GM21576 (cell line): ENCODE results near the gene TRIM47.

ENCODE experiments used
- ATAC-seq: cut with Tn5 transposase; IDR thresholded peaks from one replicate; pipeline ENCODE4 v1.9.1; 2021; ENCODE audit warnings: mild to moderate bottlenecking, moderate library complexity; ENCODE audit not compliant: unreplicated experiment

TRIM47 gene

DNA sequence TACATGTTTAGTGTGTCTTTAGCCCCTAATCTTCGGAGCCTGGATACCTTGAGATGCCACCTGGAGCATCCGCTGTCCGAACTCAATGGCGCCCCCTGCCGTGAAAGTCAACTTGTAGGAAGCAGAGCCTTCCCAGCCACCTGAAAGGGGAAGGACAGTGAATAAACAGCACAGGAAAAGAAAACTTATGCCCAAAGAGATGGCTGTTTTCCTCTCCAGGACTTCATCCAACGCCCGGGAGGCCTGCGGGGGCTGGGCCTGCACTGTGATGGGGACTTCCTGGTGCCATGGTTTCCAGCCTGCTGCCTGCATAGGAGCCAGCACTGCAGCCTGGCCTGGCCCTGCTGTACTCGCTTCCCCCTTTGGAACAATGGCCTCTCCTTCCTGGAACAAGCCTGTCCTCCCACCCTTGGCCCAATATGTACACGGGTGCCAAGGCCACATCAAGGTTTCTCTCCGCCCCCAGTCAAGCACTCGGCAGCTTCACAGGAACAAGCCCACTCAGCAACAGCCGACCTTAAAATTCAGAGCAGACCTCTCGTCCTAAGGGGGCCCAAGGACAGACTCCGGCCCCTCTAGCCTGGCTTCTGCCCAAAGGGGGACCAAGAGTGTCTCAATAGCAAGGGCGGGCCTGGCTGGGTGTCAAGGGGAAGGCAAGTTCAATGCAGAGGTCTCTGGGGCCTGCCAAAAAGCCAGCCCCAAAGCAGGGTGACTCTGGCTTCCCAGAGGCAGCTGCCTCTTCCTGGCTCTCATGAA lies 29.7 kb downstream of the TRIM47 start:
- no peak for ATAC-seq

DNA sequence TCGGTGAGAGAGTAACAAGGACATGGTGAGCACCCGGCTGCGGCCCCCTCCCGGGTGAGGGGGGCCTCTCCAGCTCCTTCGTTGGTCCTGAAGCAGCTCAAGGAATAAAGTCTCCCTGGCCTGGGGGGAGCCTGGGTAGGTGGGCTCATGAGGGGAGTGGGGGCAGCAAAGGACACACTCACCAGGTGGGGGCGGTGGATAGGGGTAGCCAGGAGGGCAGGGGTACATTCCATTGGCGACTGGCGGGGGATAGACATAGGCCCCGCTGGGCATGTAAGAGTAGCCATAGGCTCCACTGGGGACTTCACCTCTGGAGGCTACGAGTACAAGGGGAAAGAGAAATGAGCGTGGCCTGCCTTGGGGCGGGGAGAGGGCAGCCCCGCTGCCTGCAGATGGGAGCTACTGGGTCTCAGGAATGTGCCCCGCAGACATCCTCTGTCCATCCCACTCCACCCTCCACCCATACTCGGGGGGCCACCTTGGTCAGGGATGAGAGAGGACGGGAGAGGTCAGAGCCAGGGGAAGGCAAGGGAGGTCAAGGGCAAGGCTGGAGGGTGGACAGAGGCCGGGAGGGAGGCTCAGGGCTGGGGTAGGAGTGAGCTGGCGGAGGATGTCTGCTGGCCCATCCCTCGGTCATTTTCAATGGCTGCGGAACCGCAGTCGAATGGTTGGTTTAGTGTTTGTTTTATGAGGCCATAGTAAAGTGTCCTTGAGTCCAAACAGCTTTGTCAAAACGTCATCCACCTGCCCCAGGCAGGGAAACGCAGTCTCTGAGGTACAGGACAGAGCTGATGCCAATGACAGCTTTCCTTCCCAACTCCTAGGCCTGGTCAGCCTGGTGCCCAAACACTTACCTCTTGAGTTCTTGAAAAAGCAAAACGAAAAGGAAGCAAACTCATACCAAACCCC lies 30.5 kb downstream of the TRIM47 start:
- ATAC-seq: no peak

DNA sequence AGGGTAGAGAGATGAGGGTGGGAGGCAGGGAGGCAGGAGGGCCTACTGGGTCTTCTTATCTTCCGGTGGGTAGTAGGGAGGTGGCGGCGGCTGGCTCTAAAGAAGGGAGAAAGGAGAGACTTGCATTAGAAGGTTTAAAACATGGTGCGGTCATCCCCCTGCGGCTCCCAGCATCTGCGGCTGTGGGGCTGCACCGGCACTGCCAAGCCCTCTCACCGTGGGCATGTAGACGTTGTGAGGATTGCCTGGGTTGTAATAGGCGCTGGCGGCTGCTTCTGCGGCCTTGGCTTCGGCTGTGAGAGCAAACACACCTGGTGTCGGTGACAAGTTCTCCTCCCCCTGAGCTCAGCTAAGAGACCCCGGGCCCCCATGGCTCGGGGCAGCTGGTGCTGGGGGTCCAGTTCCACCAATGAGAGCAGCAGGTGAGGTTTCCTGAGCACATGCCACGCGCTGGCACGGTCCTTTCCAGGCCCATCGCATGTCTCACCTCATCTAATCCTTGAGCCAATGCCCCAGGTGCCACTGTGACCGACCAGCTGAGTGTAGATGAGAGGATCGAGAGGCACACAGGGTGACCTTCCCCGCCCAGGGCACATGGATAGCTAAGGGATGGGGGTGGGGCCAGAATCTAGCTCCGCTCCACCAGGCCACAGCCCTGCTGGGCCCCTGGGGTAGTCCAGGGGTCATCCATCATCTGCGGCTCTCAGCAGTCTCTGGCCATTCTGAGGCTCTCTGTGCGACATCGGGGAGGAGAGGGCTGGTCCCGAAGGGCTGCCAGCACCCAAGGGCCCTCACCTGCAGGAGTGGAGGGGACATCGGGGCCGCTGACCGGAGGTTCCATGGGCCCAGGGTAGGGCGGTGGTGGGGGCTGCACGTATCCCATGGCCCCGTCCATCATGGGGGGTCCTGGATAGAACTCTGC lies 31.4 kb downstream of the TRIM47 start:
- no peak for ATAC-seq

DNA sequence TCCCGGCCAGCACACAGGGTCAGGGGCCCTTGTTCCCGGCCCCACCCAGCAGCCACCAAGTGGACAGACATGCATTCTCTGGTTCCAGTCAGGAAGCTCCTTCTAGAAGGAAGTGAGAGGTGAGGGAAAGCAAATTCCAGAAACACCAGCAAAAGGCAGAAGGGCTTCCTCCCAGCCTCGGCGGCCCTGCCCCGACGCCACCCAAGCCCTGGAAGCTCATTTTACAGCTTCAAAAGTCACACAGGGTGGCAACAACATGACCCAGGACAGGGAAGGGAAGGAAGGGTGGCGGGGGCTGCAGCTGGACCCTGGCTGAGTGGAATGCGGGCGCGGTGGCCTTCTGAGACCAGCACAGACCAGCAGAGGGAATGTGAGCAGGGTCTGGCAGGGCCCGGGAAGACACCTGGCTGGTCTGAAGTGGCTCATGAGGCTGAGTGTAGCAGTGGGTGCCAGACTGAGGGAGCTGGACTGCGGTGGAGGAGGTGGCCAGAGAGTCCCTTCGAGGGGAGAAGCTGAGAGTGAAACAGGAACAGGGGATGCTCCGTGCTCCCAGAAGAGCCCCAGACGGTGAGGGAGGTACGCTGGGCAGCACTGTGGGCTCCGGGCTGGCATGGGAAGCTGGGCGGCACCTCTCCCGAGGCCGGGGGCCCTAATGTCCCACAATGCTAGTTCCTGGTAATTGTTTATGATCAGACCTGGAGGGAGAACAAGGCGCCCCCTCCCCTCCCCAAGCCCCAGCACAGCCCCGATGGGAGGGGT lies 32.3 kb downstream of the TRIM47 start:
- ATAC-seq: no peak

DNA sequence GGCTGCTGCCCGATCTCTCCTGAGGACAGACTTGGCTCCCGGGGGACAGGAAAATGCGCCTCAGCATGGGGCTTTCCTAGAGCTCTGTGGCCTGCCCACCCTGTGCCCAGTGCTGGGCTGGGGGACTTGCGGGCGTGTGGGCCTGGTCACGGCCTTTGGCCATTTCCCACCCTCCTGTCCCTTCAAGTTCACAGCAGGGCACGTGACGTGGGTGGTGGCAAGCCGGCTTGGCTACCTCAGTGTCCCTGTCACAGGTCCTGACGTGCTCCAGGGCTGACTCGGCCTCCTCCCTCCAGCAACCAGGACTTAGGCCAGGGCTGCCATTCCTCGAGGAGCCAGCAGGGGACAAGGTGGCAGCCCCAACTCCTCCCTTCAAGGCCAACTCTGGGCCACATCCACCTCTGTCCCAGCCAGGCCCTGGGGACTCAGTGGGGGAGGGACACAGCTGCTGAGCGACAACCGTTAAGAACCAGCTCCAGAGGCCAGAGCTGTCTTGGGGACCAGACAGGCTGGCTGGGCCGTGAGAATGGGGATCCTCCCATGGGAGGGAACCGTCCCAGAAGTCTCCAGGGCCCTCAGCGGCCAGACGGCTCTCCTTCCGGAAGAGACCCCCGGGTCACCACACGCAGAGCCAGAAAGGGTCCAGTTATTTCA lies 33.2 kb downstream of the TRIM47 start:
- ATAC-seq: peak; percentile 67

DNA sequence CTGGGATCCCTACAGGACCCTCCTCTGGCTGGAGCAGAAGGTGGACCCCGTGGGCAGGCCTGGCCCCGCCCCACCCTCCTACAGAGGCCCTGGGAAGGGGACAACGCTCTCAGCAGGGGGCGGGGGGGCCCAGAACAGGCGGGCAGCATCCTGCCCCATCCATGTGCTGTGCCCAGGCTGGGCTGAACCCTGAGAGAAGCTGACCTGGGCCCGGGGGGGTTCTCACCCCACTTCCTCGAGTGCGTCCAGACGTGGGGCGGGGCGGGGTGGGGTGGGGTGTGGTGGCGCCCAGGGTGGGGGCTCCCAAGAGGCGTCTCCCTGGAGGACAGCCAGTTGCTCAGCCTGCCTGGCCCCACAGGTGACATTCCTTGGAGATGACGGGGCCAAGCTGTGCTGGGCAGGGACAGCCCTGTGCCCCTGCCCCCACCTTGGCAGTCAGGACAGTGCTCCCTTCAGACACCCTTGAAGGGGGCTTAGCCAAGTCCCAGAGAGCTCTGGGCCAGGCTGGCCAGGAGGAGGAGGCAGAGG lies 33.8 kb downstream of the TRIM47 start:
- ATAC-seq: no peak

DNA sequence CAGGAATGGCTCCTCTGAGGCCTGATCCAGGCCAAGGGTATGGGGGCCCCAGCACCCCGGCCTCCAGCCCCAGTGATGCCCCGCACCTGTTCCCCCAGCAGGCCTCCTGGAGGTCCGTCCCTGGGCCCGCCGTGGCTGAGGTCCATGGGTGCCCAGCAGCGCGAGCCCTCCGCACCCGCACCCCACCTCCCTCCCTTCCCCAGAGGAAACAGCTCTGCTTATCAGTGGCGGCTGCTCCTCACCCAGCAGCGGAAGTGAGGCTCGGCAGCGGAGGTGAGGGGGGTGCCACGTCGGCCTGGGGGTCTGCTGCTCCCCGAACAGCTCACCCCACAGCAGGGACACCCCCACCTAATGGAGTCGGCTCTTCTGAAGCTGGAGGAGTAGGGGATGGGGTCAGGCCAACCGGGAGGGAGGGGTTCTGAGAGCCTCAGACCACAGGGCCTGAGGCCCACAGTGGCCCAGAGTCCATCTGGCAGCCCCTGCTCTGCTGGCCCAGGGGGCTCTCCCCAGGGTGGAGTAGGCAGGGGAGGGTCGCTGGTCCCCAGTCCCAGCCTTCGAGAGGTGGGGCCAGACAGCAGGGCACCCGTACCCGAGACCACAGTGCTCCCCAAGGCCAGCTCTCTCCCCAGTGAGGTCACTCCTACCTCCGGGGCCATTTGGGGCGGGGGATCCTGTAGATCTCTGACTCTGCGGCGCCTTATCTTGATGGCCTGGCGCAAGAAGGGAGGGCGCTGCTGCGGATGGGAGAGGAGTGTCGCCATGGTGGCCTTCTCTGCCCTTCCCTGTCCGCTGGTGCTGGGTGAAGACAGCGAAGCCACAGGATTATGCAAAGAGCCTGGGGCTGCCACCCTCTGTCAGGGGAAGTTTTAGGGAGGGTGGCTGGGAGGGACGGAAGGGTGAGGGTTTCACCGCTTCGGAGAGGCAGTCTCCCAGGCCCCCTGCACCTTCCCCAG lies 34.5 kb downstream of the TRIM47 start, which contains the start of gene UNC13D:
TSS of gene UNC13D (minus strand) at position 828 of the 953 bp plus-strand sequence. CDS start at position 761, 67 bp downstream.
- no peak for ATAC-seq

DNA sequence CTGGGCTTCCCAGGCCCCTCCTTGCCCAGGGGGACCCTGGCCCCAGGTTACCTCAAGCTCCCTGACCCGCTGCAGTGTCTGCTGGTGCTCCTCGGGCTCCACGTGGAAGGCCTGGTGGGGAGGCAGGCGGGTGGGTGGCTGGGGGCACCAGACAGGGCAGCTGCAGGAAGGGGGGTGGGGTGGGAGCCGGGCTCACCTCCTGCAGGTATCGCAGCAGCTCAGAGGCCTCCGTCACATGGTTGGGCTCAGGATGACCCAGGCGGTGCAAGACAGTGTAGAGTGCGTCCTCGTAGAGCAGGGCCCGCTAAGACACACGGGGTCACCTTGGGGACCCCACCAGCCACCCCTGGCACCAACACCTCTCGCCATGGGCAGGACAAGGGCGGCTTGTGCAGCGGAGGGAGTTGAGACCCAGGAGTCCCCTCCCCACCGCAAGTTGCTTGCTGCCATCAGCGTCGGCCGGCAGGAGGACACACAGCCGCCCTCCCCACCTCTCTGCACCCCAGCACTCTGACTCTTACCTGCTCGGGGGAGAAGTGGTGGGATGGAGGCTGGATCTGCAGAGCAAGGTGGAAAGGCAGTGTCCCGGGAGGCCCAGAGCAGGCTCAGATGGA lies 35.3 kb downstream of the TRIM47 start:
- ATAC-seq: no peak

DNA sequence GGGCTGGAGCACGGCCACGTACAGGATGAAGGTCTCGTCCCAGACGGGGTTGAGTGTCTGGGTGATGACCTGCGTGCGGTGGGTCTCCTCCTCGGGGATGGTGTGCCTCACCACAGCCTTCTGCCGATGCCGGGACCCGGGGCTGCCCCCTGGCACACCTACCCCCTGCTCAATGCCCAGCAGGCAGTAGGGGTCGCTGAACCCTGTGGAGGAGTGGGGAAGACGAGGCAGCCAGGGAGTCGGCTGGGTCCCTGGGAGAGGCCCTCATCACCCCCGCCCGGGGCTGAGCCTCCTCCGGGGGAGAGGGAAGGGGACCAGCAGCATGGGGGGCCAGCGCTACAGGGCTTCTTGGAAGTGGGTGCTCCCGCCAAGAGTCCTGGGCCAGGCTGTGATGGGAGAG lies 36.0 kb downstream of the TRIM47 start:
- no peak for ATAC-seq

DNA sequence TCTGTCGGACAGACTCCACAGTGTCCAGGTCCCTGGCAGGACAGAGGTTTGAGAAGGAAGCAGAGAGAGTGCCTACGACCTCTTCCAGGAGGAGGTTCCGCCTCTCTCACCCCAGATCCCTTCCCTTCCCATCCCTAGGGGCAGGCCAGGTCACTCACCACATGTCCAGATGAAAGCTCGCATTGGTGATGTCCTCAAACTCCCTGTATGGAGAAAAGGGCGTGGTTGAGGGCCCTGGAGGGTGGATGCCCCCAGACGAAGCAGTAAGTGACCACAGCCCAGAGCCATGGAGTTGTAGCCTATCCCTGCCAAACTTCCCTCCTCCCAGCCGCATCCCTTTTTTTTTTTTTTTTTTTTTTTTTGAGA lies 37.6 kb downstream of the TRIM47 start:
- ATAC-seq: no peak

DNA sequence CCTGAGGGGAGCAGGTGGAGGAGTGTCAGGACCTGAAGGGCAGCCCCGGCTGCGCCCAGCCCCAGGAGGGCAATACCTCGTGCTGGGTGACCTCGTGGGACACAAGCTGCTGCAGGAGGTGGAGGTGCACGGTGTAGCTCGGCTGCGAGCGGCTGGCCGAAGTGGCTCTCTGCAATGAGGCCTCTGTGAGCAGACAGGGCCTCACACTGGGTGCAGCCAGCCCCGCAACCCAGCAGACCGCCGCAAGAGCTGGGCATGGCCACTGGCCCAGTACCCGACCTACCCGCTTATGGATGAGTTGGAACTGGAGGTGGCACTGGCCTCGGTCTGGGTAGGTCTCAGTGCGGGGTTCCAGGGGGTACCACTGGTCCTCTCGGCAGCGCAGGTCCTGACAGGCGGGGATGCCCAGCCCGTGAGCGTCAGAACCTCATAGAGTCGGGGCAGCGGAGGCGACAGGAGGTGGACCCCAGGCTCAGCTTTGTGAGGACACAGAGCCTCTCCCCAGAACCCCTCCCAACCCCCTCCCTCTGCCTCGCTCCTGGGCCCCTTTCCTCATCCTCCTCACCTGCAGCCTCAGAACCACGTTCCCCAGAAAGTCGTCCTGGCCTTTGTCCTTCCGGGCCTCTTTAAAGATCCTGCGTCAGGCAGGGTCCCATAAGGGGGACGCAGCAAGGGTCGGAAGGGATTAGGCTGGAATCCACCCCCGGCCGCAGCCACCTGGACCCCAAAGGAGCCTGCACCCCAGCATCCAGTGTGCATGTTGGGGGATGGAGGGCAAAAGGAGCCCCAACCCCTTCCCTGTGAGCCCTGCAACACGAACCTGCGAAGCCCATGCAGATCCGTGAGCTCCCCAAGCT lies 38.2 kb downstream of the TRIM47 start:
- ATAC-seq: no peak

DNA sequence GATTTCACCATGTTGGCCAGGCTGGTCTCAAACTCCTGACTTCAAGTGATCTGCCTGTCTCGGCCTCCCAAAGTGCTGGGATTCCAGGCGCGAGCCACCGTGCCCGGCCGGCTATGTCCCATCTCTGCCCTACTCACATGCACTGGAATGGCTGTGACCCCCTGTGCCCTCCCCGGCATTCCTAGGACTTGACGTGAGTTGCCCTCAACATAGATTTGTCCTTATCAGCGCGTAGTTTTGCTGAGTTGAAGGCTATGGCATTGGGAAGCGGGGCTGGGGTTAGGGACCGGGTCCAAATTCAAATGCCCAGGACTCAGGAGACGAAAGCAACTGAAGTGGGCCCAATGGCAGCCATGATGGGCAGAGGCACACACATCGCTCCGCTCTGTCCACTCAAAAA lies 40.0 kb downstream of the TRIM47 start:
- ATAC-seq: no peak

DNA sequence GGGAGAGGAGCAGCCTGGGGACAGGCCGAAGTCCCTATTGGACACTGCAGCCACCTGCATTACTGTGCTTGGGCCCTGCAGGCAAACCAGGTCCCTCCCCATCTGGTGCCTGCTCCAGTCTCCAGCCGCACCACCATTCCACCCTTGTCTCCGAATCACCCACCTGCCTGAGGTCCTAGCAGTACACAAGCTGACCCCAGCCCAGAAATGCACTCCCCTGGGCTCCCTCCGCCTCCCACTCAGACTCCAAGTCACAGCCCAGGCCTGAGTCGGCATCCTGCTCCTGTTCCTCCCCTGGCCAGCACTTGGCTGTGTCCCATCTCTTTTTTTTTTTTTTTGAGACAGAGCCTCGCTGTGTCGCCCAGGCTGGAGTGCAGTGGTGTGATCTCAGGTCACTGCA lies 40.5 kb downstream of the TRIM47 start:
- ATAC-seq: no peak

DNA sequence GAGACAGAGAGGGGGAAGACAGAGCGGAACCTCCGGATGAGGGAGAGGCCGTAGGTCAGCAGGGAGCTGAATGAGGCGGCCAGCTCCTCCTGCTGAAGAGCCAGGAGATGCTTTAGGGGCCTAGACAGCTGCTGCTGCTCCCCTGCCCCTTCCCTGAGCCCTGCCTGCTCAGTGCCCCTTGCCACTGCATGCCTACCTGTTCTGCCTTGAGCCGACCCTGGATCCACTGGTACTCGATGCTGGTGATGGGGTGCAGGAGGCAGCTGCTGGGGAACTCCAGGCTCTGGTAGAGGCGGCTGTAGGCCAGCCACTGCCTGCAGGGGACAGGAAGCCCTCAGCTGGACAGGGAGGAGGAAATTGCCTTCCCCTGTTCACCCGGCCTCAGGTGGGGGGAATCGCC lies 41.8 kb downstream of the TRIM47 start:
- no peak for ATAC-seq

DNA sequence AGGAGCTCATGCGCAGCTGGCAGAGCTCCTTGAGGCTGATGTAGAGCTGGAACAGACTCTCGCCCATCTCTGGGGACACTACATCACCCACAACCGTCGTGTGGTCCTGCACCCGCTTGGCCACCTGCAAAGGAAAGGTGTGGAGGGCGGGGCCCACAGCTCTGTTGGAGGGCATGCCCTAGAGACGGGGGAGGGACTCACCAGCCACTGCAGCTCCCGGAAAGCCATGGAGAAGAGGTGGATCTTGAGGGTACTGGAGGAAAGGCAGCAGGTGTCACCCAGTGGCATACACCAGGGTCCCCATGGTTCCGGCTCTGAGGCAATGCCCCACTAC lies 42.8 kb downstream of the TRIM47 start:
- ATAC-seq: no peak

DNA sequence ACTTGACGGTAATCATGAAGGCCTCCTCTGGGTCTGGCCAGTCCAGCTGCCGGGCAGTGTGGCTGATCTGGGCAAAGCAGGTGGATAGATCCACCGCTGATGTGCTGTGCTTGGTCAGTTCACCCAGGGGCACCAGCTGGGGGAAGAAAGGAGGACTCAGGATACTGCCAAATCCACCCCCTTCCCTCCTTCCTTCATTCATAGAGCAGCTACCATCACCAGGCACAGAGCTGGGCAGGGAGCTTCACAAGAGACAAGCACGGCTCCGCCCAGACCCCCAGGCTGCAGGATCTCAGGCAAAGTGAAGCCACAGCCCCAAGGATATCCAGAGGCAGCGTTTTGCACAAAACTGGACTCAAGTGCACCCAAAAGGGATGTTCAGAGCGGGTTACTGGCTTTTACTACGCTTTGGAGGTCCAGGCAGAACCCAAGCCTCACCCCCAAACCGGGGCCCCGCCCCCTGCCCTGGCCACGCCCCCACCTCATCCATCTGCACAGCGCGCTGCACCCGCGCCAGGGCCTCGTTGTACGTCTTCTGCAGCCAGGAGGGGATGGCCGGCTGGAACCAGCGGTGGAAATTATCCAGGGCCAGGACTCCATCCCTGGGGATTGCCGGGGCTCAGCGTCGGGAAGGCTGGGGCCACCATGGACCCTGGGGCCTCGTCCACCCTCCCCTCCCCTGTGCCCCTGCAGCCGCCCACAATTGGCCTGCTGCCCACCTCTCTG lies 43.3 kb downstream of the TRIM47 start:
- no peak for ATAC-seq
